ENCODE measurements around the gene AUTS2. TPM values are rescaled to one million over a fixed set of nuclear protein-coding genes. Genes with fewer than 3 reads are reported as not detected.

AUTS2 gene
- total RNA-seq, 1 experiment from 2014 or later, result 256 TPM

- H3K4me3 Mint-ChIP-seq, result peak overlapping the region; percentile 95 to 97
- Histone ChIP-seq H3K23ac (ENCODE audit: insufficient read length, low read depth, low read length) (no peak overlapping the region), H2BK5ac (ENCODE audit: insufficient read length, low read length) (no peak overlapping the region), H4K5ac (ENCODE audit: insufficient read length, low read depth, low read length) (no peak overlapping the region), H4K20me1 (ENCODE audit: control insufficient read depth, insufficient read depth, insufficient read length) (no peaks in the 10 kb centered on the region), H2BK15ac (ENCODE audit: low read depth, low read length) (no peak overlapping the region), H3T11ph (ENCODE audit: low read length) (no peak overlapping the region), H3K9me3 (ENCODE audit: control insufficient read depth, low read depth, low read length) (no peaks in the 10 kb centered on the region), H3K56ac (ENCODE audit: insufficient read length, low read depth, low read length) (no peak overlapping the region), H2AFZ (ENCODE audit: low read length) (no peak overlapping the region), H3K27ac (ENCODE audit: insufficient read length, low read depth, low read length) (no peak overlapping the region), H3K4me2 (ENCODE audit: insufficient read depth, insufficient read length, low read length) (peak overlapping the region; percentile 94), H3K18ac (ENCODE audit: insufficient read length, low read depth, low read length) (peak overlapping the region; percentile 28), H2AK5ac (ENCODE audit: insufficient read length, low read length) (no peak overlapping the region), H3K9ac (ENCODE audit: extremely low read depth, insufficient read length, low read length) (peak overlapping the region; percentile 93), H2BK20ac (ENCODE audit: low read depth, low read length, poor library complexity, severe bottlenecking) (no peak overlapping the region), H2BK12ac (ENCODE audit: insufficient read length, low read depth, low read length) (no peak overlapping the region), H3K4ac (ENCODE audit: low read depth, low read length) (peak overlapping the region; percentile 92; the same call in 1 of the 2 replicates), H3K79me2 (ENCODE audit: insufficient read depth, low read length) (peaks cover 12% of the 10 kb centered on the region; the same call in 1 of the 2 replicates), H3K79me1 (ENCODE audit: insufficient read depth, low read depth, low read length, poor library complexity, severe bottlenecking) (no peaks in the 10 kb centered on the region), H3K23me2 (ENCODE audit: insufficient read length, low read depth, low read length, poor library complexity, severe bottlenecking) (peaks cover 13% of the 10 kb centered on the region), H2BK120ac (ENCODE audit: low read depth, low read length, poor library complexity, severe bottlenecking) (no peak overlapping the region), H4K8ac (replicated peaks; ENCODE audit: insufficient read length, low read depth, low read length) (no peak overlapping the region), H3K14ac (ENCODE audit: insufficient read depth, low read length) (peak overlapping the region; percentile 93), H3K4me1 (ENCODE audit: insufficient read depth, low read length) (peaks cover 4% of the 10 kb centered on the region; the same call in 1 of the 2 replicates), H4K91ac (ENCODE audit: insufficient read length, low read depth, low read length) (no peak overlapping the region), H3K27me3 (ENCODE audit: insufficient read depth, low read length) (peaks cover 8% of the 10 kb centered on the region; the same call in 1 of the 2 replicates)
- H3K27me3 Mint-ChIP-seq (ENCODE audit: low read depth), result peaks cover 25% of the 10 kb centered on the region
- H3K27ac Mint-ChIP-seq, result peak overlapping the region; percentile 96 to 99 (median 98)
- peaks cover 13 to 17% of the 10 kb centered on the region in 2 experiments for H3K4me1 Mint-ChIP-seq
- peaks cover 2 to 41% (median 14%) of the 10 kb centered on the region in 3 experiments for H3K36me3 Mint-ChIP-seq (ENCODE audit: insufficient read depth in 1 of 3, low read depth in 3 of 3)
- TF ChIP-seq CTCF (conservative IDR thresholded peaks at IDR 0.05), result no peak
- no peak for DNase-seq
- 100% methylated on average over 2 of the region's 77 CpGs for WGBS (ENCODE audit: extremely low coverage, insufficient read length, low lambda C conversion rate)
- peaks cover 4 to 7% of the 10 kb centered on the region in 2 experiments; a peak in 3 of 5 replicates for H3K9me3 Mint-ChIP-seq
These were observed 1096.9 kb downstream of the AUTS2 start for GRCh38 chr7:70694971-70695794.

Measured in H9 (cell line).